GM18517 (cell line): ENCODE results near the gene CLEC18A.
"Not testable (repeated sequence)": the region's sequence is repeated elsewhere in the genome, so short reads cannot be mapped to it uniquely, and the experiment has no call there.

Experiments used
- ATAC-seq: cut with Tn5 transposase; IDR thresholded peaks from one replicate; pipeline ENCODE4 v1.9.1; 2021; ENCODE audit warnings: mild to moderate bottlenecking, moderate library complexity; ENCODE audit not compliant: unreplicated experiment

CLEC18A gene

DNA sequence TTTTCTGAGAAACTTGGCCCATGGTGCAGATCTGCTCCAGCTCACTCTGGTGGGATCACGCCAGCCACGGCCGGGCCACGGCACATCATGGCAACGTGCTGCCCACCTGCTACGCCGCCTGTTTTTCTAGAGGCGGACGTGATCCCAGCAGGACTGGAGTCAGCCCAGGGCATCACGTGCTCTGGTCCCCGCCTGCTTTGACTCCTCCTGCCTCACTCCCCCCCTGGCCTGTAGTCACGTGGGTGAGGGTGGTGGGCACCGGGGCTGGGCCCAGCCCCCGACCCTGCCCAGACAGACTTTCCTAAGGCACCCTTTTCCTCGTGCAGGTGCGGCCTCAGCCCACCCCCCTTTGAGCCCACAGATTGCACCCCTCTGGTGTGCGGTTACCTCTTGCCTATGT lies 723 bp upstream of the CLEC18A start:
- ATAC-seq = not testable (repeated sequence)

DNA sequence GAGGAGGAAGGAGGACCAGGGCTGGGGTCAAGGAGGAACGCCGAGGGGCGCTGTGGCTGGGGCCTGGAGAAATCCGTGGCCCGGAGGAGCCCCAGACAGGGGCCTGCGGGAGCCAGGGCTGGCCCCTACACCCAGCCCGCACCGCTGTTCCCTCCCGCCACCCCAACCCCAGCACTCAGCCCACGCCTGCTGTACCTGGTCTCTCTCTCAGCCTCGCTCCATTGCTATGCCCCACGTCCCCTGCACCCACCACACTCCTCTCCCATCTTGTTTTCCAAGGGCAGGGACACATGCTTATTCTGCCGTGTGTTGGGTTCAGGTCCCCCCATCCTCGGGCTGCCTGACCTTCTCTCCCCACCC lies 518 bp downstream of the CLEC18A start:
- ATAC-seq = not testable (repeated sequence)

DNA sequence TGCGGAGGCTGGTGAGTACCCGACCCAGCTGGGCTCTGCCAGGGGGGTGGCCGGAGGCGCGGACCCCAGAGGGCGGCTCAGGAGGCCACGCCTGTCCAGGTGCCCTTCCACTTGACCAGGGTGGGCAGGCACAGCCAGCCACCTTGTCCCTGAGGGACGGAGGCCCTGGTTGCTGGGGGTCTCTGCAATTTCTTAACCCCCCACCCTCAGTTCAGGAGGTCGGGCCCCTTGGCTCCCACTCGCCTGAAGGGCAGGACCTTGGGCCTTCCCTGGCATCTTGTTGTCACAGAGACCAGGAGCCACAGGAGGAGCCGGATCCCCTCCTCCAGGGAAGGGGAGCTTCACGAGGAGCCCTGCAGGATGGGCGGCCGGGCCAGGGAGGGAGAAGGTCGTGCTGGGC lies 982 bp downstream of the CLEC18A start:
- not testable (repeated sequence) for ATAC-seq

DNA sequence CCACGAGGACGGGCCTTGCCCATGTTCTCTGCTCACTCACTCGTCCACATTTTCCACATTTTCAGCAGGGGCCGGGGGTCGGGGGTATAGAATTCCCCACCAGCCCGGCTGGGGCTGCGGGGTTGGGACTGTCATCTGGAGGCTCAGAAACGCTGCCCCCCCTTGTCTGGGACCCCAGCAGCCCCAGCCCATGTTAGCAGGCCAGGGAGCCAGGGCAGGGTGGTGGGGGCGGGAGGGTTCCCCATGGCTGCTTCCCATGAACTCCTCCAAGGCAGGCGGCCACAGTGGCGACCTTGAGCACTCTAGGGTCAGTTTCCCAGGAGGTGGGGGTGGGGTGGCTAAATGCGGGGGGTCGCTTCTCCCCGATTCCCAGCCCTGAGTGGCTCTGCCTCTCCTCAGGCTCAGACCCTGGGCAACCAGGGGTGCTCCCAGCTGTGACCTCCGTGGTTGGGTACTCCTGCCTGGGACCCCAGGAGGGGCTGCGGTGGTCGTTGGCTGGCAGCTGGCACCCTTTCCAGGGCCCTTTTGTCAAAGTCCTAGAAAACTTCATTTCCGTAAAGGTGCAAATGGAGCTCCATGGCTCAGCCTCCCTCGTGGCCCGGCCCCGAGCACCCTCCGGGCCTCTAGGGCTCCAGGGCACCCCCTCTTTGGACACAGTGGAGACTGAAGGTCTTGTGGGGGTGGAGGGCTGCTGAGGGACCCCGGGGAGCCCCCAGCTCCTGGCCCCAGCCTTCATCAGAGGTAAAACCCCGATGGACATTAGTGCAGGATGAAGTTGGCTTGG lies 1.6 kb downstream of the CLEC18A start:
- not testable (repeated sequence) for ATAC-seq

DNA sequence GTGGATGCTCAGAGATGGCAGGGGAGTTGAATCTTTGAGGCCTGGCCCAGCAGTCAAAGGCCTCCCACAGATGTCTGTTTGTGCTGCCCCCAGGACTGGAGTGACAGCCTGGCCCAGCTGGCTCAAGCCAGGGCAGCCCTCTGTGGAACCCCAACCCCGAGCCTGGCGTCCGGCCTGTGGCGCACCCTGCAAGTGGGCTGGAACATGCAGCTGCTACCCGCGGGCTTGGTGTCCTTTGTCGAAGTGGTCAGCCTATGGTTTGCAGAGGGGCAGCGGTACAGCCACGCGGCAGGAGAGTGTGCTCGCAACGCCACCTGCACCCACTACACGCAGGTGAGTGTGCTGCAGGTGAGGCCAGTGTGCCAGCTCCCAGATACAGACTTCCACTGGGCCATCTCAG lies 3.1 kb downstream of the CLEC18A start:
- ATAC-seq = not testable (repeated sequence)

DNA sequence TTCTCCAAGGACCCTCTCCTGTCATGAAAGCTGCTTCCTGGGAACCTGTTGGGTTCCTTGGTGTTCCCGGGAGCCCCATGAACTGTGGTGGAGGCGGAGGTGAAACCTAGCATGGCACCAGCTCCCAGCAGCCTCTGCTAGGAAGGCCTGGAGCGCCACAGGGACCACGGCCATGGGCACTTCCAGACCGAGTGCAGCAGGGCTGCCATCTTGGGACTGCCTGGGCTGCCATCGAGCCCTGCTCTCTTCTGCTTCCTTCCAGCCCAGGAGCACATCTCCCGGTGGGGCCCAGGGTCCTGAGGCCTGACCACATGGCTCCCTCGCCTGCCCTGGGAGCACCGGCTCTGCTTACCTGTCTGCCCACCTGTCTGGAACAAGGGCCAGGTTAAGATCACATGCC lies 12.2 kb downstream of the CLEC18A start:
- not testable (repeated sequence) for ATAC-seq

DNA sequence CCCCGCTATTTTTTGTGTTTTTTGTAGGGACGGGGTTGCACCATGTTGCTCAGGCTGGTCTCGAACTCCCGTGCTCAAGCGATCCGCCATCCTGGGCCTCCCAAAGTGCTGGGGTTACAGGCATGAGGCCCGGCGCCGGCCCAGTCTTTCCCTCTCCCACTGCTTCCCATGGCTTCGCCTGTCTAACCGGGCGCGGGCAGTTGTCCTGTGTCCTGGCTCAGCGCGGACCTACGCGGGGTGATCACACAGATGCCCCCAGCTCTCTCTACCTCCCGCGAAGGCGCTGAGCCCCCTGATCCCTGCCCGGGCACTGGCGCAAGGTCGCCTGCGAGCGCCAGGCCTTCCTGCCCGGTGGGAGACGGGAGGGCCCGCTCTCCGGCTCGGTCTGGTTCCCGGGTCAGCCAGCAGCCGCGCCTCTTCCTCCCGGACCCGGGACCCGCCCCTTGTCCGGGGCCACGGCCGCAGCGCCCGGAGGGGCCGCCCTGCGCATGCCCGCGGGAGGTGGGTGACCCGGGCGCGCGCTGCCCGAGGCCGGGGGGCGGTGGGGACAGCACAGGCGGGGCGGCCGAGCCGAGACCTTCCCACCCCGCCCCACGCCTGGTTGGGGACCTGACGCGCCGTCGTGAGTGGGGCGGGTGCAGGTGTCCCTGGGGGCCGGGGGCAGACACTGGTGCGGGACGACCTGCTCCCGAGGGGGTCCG lies 14.0 kb downstream of the CLEC18A start:
- ATAC-seq = not testable (repeated sequence)

DNA sequence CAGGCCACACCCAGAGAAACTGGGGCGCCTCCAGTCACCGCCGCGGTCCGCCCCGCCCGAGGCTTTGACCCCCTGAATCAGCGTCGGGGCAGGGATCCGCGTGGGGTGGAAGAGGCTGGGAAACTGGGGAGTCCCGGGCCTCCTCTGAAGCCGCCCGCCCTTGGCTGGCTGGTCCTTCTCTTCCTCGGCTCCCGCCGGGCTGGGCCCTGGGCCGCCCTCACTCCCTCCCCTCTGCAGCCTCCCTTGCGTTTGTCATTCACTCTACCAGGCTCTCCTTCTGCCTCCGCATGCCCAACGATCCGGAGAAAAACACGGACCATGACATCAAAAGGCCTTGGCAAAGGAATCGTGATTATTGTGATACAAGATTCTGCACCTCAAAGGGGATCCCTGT lies 14.5 kb downstream of the CLEC18A start:
- not testable (repeated sequence) for ATAC-seq

DNA sequence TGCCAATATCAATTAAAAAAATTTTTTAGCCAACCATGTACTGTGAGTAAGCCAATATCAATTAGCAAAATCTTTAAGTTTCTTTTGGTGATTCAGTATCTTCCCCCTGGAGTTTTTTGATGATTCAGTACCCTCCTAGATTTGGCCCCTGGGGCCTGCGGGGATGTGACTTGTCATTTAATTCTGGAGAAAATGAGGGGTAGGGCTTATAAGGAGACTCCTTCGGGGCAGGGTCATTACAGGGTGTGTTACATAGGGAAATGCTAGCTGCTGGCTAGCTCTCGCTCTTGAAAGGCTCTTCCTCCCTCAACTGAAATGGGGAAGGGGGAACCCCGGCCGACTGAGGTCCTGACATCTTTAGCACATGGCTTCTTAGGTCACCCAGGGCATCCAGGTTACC lies 16.6 kb downstream of the CLEC18A start:
- not testable (repeated sequence) for ATAC-seq

DNA sequence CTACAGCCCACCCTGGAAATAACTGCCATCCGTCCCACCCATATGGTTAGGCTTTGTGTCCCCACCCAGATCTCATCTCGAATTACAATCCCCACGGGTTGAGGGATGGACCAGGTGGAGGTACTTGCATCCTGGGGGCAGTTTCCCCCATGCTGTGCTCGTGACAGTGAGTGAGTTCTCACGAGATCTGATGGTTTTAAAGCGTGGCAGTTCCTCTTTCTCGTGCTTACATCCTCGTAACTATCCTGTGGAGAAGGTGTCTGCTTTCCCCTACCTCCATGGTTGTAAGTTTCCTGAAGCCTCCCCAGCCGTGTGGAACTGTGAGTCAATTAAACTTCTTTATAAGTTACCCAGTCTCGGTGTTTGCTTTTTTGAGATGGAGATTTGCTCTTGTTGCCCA lies 17.0 kb downstream of the CLEC18A start:
- ATAC-seq = not testable (repeated sequence)

DNA sequence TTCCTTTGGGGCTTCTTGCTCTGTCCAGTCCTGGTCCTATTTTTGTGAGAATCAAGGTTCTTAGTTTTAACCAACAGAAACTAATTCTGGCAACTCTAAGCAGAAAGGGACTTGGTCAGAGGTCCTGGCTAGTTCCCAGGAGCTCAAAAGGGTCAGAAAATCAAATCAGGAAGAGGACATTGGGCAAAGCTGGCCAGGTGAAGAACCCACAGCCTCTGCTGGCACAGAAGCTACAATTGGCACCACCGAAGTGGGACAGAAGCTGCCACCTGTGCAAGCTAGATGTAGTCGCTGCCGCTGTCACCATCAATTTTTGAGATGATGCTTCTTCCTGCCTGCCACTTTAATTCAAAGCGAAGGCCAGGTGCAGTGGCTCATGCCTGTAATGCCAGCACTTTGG lies 18.5 kb downstream of the CLEC18A start:
- ATAC-seq = not testable (repeated sequence)

DNA sequence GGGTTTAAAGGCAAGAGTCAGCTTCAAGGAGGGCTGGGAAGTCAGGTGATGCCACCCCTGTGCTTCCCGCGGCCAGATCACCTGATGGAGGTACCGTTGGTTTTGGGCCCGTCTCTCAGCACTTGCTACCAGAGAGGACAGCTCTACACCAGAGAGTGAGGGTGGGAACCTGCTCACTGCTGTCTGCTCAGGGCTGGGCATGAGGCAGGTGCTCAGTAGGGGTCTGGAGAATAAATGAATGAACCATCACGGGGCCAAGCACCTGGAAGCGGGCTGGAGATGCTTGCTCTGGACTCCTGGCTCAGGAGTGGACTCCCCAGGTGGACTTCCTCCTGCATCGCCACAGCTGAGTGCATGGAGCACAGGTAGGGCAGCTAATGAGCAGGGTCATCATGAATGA lies 21.0 kb downstream of the CLEC18A start:
- not testable (repeated sequence) for ATAC-seq

DNA sequence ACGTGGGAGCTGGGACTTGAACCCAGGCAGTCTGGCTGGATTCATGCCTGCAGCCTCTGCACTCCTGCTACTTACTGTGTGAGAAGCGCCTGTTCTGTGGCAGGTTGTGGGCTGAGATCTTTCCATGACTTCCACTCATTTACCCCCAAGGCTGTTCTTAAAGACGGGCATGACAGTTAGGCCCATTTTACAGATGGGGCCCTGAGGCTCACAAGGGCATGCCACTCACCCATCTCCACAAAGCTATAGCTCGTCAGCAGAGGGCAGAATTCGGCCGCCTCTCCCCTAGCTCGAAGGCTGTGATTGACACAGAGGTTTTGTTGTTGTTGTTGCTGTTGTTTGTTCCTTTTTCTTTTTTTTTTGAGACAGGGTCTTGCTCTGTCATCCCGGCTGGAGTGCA lies 21.8 kb downstream of the CLEC18A start:
- ATAC-seq = not testable (repeated sequence)

DNA sequence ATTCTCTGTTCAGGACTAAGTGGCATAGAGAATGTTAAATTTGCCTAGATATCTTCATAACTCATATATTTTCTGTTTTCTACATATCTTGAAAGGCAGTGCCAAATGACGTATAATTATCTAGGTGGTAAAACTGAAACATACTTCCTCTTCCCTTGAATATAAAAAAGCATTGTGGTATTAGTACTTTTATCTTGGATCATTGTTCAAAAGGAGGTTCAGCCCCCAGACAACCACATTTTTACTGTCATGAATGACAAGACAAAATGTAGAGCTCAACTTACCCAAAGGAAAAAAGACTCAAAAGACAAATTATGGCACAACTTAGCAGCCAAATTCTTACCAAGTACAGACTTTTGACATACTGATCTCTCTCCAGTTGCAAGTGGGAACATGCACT lies 34.1 kb downstream of the CLEC18A start:
- ATAC-seq = not testable (repeated sequence)

DNA sequence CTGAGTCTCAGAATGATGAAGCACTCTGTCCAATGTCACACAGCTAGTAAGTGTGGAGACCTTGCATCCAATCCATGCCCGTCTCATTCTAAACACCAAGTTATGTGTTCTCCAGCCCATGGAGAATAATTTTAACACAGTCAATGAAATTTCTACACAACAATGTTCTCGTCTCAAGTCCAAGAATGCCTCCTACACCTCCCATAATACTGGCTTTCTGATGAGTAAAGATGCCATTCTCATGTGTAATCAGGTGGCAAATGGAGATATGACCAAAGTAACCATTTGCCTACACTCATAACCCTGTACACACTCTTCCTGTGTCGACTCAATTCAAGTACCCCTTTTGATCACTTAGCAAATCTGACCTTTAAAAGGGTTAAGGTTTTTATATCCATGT lies 46.8 kb downstream of the CLEC18A start:
- ATAC-seq = not testable (repeated sequence)

DNA sequence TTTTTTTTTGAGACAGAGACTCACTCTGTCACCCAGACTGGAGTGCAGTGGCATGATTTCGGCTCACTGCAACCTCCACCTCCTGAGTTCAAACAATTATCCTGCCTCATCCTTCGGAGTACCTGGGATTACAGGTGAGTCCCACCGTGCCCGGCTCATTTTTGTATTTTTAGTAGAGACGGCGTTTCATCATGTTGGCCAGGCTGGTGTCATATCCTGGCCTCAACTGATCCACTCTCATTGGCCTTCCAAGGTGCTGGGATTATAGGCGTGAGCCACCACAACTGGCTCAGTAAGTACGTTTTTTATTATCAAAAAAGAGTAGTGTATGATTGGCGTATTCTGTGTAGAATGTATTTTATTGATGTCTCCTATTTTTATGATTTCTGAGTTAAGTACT lies 48.7 kb downstream of the CLEC18A start:
- not testable (repeated sequence) for ATAC-seq

DNA sequence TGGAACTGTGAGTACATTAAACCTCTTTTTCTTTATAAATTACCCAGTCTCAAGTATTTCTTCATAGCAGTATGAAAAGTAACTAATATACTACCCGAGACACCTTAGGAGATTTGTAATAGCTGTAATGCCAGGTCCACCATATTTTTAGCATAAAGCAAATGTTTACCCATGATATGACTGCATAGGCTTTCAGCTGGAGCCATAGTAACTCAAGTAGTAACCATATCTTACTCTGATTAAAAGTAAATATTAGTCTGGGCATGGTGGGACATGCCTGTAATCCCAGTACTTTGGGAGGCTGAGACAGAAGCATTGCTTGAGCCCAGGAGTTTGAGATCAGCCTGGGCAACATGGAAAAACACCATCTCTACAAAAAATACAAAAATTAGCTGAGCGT lies 52.4 kb downstream of the CLEC18A start:
- ATAC-seq = not testable (repeated sequence)

DNA sequence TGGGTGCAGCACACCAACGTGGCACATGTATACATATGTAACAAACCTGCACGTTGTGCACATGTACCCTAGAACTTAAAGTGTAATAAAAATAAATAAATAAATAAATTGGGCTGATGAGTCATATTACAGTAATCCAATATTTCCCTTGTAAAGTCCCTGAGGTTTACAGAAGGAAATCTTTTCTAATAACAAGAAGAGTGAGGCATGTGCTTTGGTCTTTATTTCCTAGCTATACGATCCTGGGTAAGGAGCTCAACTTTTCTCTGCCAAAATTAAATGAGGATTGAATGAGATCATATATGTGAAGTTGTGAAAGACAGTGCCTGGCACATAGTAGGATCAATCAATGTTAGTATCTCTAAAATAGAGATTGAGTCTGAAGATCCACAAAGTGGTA lies 57.5 kb downstream of the CLEC18A start:
- ATAC-seq = not testable (repeated sequence)

DNA sequence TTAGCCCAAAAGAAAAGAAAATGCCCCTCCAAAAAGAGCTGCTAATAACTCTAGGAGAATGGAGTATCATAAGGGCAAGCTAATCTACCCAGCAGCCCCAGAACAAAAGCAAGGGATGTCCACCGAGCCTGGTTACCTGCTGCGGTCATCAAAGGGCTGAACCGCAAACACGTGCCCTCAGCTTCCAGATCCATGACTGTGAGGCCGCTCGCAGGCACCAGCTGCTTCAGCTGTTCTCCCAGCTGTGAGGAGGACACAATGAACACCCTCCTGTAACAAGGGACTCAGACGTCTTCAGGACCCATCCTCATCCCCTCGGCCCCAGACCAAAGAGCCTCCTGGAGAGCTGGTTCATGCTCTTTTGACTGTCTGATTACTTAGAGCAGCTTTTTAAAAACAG lies 59.5 kb downstream of the CLEC18A start:
- not testable (repeated sequence) for ATAC-seq

DNA sequence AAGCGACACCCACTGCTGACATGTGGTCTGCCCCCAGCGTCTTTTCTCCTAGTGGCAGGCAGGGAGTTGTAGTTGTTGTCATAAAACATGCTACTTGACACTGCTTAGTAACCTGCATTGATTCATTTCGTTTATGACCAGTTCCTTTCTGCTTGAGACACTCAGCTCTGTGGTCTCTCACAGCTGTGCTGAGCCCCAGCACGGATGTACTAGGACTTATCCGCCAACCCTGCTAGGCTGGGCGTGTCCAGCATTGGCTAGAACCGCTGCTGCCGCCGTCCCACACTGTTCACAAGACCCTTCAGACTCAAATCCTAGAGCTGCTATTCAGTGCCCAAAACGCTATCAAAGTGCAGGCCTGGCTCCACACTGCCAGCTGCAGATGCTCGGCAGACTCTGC lies 60.0 kb downstream of the CLEC18A start:
- ATAC-seq = not testable (repeated sequence)

DNA sequence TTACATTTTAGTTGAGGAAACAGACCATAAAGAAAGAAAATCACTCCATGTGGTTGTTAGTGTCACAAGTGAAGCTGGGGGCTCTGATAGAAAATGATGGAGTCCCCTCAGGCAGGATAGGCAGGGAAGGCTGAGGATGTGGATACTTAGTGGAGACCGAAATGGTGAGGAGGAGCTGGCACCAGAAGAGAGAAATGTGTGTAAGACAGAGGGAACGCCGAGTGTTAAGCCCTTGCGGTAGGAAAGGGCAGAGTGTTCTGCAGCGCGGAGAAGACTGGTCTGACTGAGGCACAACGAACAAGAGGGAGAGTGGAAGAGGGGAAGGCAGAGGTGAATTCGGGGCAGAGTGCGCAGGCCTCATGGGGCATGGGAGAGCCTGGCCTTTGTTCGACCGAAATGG lies 61.2 kb downstream of the CLEC18A start:
- ATAC-seq = not testable (repeated sequence)

DNA sequence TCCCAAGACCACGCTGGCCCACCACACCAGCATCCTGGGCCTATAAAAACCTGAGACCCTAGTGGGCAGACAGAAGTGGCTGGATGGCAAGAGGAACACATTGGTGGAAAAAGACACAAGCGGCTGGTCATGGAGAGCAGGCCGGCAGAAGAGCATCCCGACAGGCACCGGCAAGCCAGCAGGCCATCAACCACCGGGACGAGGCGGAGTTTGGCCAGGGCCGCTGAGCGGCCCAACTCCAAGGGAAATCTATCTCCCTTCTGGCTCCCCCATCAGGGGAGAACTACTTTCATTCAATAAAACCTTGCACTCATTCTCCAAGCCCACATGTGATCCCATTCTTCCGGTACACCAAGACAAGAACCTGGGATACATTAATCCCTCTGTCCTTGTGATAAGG lies 61.8 kb downstream of the CLEC18A start:
- ATAC-seq = not testable (repeated sequence)
